ENCODE measurements around the gene FAM168A. TPM values are rescaled to one million over a fixed set of nuclear protein-coding genes. Genes with fewer than 3 reads are reported as not detected.

The FAM168A gene
- total RNA-seq, 1 experiment from 2014 or later: 21.1 TPM

DNA sequence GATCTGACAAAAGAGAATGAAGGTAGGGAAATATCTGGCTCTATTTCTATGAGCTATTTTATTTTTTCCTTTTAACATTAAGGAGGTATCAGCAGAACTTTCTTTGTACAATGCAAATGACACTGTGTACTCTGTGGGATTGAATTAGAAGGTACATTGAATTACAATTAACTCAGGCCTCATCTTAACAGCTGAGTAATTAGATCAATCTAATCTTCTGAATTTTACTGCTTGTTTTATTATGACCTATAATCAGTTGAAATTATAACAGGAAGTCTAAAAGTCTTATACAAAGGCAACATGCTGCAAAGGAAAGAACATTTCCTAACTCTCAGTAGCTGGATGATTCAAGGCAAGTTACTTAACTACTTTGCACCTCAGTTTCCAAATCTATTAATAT is 151.9 kb downstream of the FAM168A start:
- Histone ChIP-seq H3K23ac (ENCODE audit: insufficient read length, low read depth, low read length) (no peak overlapping the region), H2AK5ac (ENCODE audit: insufficient read length, low read length) (no peak overlapping the region), H2BK120ac (ENCODE audit: low read depth, low read length, poor library complexity, severe bottlenecking) (no peak overlapping the region), H3K18ac (ENCODE audit: insufficient read length, low read depth, low read length) (no peak overlapping the region), H2BK15ac (ENCODE audit: low read depth, low read length) (no peak overlapping the region), H3K27me3 (ENCODE audit: insufficient read depth, low read length) (no peaks in the 10 kb centered on the region; the same call in 1 of the 2 replicates), H3K27ac (ENCODE audit: insufficient read length, low read depth, low read length) (no peak overlapping the region), H2BK12ac (ENCODE audit: insufficient read length, low read depth, low read length) (no peak overlapping the region), H2AFZ (ENCODE audit: low read length) (no peak overlapping the region), H4K20me1 (ENCODE audit: control insufficient read depth, insufficient read depth, insufficient read length) (no peaks in the 10 kb centered on the region), H3K79me1 (ENCODE audit: insufficient read depth, low read depth, low read length, poor library complexity, severe bottlenecking) (no peaks in the 10 kb centered on the region), H3K23me2 (ENCODE audit: insufficient read length, low read depth, low read length, poor library complexity, severe bottlenecking) (no peaks in the 10 kb centered on the region), H3K9me3 (ENCODE audit: control insufficient read depth, low read depth, low read length) (no peaks in the 10 kb centered on the region), H3K14ac (ENCODE audit: insufficient read depth, low read length) (no peak overlapping the region), H3K9ac (ENCODE audit: extremely low read depth, insufficient read length, low read length) (no peak overlapping the region), H3T11ph (ENCODE audit: low read length) (no peak overlapping the region), H3K4ac (ENCODE audit: low read depth, low read length) (no peak overlapping the region), H4K91ac (ENCODE audit: insufficient read length, low read depth, low read length) (no peak overlapping the region), H3K79me2 (ENCODE audit: insufficient read depth, low read length) (no peaks in the 10 kb centered on the region), H2BK5ac (ENCODE audit: insufficient read length, low read length) (no peak overlapping the region), H3K4me1 (ENCODE audit: insufficient read depth, low read length) (peaks cover 2% of the 10 kb centered on the region; the same call in 1 of the 2 replicates), H3K4me2 (ENCODE audit: insufficient read depth, insufficient read length, low read length) (no peak overlapping the region), H4K8ac (replicated peaks; ENCODE audit: insufficient read length, low read depth, low read length) (no peak overlapping the region), H4K5ac (ENCODE audit: insufficient read length, low read depth, low read length) (no peak overlapping the region), H2BK20ac (ENCODE audit: low read depth, low read length, poor library complexity, severe bottlenecking) (no peak overlapping the region), H3K56ac (ENCODE audit: insufficient read length, low read depth, low read length) (no peak overlapping the region)
- Mint-ChIP-seq H3K27ac (no peak overlapping the region), H3K27me3 (ENCODE audit: low read depth) (no peaks in the 10 kb centered on the region), H3K36me3 (ENCODE audit: insufficient read depth in 1 of 3, low read depth in 3 of 3) (peaks cover 0 to 4% (median 2%) of the 10 kb centered on the region in 3 experiments; a peak in 2 of 7 replicates), H3K4me3 (no peak overlapping the region), H3K9me3 (no peaks in the 10 kb centered on the region; a peak in 1 of 5 replicates), H3K4me1 (peaks cover 16 to 17% of the 10 kb centered on the region in 2 experiments)
- TF ChIP-seq CTCF (conservative IDR thresholded peaks at IDR 0.05): no peak
- no peak for DNase-seq
